GM21737 (cell line): ENCODE results near the gene NOD2.

Experiments
- ATAC-seq: cut with Tn5 transposase; IDR thresholded peaks from one replicate; pipeline ENCODE4 v1.9.1; 2021; ENCODE audit warnings: mild to moderate bottlenecking, moderate library complexity; ENCODE audit not compliant: unreplicated experiment

The NOD2 gene

GRCh38 chr16:50778284-50779163, 85.1 kb downstream of the NOD2 start:
- no peak for ATAC-seq

GRCh38 chr16:50781043-50781442, 87.6 kb downstream of the NOD2 start:
- ATAC-seq: no peak

- no peak for ATAC-seq
Measured at GRCh38 chr16:50781518-50781917, 88.1 kb downstream of the NOD2 start.
